T-helper 1 cell treated with Interleukin-12 subunit alpha and Interleukin-12 subunit beta and Interleukin-4 antibody, amounts not matched to agents 30 ng/mL and 1 ng/mL, for 36 hours (primary cell): Measurements from ENCODE around the gene SLC6A2. TPM values are rescaled to one million over a fixed set of nuclear protein-coding genes. Genes with fewer than 3 reads are reported as not detected.

Experiments used
- intact Hi-C: fragments of 100-400 bp; cut with micrococcal nuclease; formaldehyde crosslinking; loops from one replicate; pipeline ENCODE4 v1.15.1; 2024
- total RNA-seq: library from RNA; stranded (reverse); gene quantifications from 2 replicates; pipeline ENCODE4 v1.2.3, GENCODE V29; 2022

SLC6A2 gene
- total RNA-seq, 1 donor from 2014 or later = not detected

DNA sequence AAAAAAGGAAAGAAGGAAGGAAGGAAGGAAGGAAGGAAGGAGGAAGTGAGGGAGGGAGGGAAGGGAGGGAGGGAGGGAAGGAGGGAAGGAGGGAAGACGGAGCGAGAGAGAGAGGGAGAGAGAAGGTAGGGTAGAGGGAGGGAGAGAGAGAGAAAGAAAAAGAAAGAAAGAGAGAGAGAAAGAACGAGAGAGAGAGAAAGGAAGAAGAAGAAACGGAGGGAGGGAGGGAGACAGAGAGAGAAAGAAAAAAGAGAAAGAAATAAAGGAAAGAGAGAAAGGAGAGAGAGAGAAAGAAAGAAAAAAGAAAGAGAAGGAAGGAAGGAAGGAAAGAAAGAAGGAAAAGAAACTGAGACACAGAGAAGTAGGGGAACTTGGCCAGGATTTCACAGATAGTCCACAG, 8.4 kb upstream of the SLC6A2 start:
- intact Hi-C loops = no loop called here

DNA sequence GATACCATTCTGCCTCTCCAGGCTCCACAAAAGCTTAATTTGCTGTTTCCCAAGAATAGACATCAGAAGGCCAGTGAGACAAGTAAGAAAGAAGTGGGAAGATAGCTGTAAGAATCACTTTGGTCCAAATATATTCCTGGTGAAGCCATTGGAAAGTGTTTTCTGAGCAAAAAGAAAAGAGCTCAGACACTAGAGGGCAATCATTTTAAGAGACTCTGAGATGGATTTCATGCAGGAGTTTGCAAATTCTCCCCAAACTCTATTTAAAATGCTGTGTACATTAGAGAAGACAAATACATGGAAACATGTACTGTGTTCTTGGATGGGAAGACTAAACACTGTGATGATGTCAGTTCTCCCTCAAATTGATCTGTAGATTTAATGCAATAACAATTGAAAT, 8.0 kb upstream of the SLC6A2 start:
- intact Hi-C loops = no loop called here

DNA sequence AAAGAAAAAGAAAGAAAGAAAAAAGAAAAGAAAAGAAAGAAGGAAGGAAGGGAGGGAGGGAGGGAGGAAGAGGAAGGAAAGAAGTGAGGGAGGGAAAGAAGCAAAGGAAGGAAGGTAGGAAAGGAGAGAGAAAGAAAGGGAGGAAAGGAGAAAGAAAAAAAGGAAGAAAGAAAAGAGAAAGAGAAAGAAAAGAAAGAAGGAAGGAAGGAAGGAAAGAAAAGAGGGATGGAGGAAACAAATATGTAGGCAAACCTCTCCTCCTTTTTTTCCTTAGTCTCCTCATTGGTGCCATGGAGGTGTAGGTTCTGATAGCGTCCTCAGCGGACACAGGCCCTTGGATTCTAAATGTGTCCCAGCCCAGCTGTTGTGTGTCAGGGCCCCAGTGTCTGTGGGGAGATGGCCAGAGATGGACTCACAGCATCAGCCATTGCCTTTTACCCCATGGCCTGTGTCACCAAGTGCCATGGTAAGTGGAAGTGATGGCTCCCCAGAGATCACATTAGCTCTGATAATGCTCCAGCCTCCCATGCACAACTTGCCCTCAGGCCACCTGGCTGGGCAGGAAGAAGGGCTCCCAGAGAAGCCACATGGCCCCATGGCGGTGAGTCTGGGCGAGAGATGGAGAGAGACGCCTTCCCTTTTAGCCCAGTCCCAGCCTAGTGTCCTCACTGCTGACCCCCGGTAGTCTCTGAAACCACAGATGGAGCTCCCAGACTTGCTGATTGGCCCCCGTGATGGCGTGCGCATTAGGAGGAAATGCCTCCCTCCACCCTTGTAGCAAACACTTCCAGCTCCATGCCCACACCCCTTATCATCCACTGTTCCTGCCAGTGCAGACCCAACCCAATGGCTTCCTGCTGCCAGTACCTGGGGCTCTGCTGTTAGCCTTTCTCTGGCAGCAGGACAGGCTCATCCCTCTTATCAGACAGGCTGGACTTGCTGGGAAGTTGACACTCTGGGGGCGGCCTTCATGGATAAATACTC, 3.7 kb upstream of the SLC6A2 start:
- intact Hi-C loops = no loop called here

DNA sequence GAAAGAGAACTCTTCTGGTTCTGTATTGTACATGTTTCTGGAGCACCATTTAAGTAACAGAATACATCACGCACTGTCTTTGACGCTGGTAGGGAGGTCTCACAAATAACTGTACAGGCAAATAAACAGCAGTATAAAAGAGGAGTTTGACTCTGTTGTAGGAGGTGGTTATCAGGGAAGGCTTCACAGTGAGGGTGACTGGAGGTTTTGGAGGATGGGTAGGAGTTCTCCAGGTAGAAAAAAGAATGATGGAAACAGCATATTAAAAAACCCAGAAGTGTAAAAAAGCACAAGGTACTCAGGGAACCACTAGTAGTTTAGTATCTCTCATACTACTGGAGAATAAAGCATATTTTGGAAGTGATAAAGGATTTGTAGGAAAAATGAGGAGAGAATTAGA, 2.7 kb upstream of the SLC6A2 start:
- intact Hi-C loops = no loop called here

DNA sequence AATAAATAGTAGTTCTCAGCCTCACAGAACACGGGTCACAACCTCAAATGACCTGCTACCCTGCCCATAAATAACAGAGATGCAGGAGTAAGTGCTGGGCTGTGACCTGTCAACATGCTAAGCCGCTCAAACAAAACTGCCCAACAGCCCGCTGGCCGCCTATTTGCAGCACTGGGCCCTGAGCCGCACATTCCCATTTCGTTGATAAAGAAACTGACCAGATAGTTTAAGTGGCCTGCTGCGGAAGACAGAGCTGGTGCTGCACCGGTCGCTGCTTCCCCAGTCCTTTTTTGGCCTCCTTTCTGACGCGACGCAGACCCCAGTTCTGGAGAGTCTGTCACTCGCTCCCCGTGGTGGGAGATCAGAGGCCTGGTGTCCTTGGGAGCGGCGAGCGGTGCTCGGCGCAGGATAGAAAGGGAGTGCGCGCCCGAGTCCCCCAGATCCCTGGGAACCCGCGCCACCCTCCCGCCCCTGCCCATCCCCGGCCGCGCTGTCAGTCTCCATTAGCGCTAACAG, 349 bp upstream of the SLC6A2 start:
- intact Hi-C loops = no loop called here

DNA sequence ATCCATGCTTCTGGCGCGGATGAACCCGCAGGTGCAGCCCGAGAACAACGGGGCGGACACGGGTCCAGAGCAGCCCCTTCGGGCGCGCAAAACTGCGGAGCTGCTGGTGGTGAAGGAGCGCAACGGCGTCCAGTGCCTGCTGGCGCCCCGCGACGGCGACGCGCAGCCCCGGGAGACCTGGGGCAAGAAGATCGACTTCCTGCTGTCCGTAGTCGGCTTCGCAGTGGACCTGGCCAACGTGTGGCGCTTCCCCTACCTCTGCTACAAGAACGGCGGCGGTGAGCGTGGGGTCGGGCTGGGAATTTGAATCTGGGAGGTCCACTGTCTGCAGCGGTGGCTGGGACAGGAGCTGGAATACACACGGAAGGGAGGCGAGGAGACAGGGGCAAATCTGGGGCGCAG, 904 bp downstream of the SLC6A2 start:
- intact Hi-C loops = no loop called here

DNA sequence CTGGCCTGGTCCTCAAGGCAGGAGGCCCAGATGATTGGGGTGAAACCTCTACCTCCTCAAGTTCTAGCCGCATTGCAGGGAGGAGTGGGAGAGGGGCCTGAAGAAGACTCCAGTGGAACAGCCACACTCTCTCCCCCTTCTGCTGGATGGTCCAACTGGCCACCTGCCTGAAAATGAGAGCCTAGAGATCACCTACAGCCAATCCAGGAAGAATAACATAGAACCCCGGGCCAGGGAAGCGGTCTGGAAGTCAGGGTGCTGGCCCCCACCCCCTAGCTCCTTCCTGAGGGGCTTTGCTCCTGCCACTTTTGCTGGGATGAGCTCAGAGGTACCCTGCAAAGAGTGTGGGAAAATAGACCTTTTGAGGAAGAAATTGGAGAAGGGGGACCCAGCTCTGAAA, 1.8 kb downstream of the SLC6A2 start:
- intact Hi-C loops = no loop called here

DNA sequence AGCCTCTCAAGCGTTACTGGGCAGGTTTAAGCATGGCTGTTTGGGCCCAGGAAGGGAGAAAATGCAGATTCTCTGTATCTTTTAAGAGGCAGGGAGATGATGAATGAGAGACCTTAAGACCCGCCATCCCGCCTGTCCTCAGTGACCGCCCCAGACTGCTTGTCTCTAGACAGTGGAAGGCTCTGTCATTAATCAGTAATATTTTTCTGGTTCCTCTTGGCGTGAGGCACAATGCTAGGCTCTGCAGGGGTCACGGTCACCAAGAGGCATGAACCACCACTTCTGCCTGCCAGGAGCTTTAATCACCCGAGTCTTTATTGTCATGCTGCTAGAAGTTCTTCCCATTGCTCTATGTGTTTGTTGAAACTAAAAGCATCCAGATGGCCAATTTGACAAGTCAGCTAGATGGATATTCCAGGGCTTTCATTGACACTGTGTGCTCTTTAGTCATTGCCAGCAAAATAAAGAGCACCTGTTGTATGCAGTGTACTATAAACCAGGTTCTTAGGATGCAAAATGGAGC, 3.2 kb downstream of the SLC6A2 start:
- intact Hi-C loops = no loop called here

DNA sequence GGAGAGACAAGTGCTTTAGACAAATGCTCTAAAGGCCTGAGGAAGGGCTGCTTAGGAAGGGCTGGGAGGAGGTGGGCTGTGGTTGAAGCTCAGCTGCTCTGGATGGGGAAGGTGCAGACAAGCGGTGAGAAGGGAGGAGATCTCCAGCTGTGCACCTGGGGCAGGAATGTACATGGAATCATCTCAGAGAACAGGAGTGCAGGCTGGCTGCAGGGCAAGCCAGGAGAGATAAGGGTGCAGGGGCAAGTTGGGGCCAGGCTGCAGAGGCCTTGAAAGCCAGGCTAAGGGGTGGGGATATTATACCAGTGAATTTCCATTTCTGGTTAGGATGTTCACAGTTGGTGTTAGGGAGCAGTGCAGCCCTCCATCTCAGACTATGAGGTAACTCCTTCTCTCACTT, 4.2 kb downstream of the SLC6A2 start:
- intact Hi-C loops = no loop called here

DNA sequence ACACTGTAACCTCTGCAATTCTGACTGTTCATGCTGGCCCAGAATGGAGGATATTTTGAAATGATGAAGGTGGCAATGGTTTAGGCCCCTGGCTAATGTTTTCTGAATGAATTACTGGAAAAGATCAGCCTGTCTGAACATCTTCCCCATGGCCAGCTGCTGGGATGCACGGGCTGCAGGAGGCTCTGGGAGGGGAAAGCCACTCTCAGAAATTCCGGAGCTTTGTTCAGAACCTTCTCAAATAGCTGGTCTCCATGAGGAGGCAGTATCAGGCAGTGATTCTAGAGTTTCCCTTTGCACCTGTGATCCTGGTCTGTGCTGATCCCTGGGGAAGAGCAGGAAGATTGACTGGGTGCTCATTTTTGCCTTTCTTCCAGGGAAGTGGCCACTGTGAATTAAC, 5.0 kb downstream of the SLC6A2 start:
- intact Hi-C loops = no loop called here

DNA sequence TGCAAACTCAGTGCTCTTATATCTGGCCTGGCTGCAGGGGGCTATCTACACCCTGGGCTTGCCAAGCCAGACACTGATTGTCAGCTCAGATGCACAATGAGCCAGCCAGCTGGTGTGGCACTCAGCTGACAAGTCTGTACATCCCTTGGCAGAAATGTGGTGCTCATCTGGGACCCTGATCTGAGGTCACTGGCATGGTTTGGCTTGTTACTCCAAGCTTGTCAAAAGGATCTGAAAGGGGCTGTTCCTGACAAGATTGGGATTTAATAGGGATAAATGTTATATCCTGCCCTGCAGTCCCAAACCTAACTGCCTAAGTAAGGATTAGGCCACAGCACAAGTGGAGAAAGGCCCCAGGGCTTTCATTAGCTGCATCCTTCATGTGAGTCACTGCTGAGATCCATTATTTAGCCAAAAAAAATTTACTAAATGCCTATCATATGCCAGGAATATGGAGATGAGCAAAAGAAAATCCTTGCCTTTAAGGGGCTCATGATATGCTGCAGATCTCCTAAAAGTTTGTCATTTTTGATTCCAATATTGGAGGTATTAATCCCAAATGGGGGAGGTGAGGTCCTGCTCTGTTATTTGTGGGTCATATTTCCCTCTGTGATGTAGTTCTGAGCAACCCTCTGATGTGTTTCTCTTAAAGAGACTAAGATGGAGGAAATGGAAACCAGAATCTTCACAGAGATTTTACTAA, 6.3 kb downstream of the SLC6A2 start:
- intact Hi-C loops = no loop called here

DNA sequence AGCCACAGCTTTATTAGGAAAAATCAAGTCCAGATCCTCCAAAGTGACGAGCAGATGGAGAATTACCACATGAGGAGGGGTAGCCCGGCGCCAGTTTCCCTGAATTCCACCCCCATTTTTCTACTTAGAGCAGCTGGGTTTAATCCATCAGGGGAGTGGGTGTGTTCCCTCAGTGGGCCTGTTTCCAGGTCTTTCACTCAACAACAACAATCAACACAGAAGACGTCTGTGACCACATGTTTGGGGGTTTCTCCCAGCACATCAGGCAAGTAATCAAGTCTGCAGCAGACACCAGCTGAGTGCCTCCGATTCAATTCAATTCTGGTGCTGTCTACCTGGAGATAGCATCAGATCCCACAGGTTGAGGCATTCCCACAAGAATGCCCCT, 6.8 kb downstream of the SLC6A2 start:
- intact Hi-C loops = no loop called here

DNA sequence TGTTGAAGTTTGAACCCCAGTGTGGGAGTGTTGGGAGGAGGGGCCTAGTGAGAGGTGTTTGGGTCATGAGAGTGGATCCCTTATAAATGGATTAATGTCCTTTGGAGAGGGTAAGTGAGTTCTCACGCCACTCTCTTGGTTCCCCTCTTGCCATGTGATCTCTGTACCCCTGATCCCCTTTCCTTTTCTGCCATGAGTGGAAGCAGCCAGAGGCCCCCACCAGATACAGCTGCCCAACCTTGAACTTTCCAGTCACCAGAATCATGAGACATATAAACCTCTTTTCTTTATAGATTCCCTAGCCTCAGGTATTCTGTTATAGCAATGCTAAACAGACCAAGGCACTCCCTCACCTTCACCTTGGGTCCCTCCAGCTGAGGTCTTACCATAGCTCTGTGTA, 7.4 kb downstream of the SLC6A2 start:
- intact Hi-C loops = no loop called here

DNA sequence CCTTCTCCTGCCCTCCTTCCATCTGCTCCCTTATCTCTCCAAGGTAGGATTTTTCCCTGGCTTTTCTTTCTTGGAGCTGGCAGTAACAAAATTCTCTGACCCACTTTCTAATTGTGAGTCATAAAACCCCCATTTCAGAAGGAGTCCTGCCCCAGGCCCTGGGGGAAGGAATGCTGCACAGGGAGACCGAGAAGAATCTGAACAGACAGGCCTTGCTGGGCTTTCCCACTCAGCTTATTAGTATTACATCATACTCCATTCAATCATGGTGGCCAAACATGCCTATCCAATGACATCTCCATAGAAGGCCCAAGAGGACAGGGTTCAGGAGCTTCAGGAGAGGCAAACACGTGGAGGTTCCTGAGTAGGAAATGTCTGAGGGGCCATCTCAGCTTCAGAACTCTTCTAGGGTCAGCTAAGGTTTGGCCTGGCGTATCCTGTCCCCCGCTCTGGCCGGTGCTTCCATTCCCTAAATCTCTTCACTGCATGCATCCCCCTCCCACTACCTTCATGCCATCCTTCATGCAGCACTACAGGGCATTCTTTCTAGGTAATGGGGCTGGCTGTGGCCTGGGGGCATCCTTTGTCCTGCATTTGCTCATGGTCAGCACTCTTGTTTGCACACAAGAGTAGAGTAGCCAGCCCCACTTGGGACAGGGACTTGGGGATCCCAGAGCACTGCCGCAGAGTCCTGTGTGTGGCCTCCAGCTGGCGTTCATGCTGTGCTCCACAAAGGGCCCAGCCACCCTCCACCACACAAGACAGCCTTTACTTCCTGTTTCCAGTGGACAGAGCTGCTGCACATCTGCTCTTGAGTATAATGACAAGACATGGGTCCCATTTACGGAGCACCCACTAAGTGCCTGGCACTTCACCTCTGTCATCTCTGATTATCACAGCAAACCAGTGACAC, 8.2 kb downstream of the SLC6A2 start:
- intact Hi-C loops = no loop called here

DNA sequence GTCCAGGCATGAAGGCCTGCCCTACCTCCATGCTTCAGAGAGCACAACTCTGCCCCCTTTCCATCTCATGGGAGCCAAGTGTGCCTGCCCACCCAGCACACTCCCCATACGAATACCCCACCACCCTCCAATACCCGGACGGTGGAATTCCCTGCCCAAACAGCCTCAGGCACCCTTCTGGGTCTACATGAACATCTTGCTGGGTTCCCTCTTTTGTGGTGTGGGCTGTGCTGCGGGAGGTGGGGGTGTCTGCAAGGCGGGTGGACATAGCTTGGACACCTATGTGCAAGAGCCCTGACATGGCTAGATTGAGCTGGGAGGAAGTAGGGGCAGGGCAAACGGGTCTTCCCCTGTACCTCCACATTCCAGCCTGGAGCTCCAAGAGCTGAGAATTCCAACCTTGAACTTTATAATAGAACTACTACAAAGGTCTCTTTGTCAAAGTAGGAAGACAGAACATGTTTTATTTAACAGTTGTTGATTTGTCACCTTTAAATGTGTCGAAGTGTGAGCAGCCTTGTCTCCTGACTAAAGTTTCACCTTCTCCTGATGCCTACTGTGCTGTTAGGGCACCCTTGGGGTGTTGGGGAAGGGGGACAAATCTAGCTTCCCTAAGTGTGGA, 9.1 kb downstream of the SLC6A2 start:
- intact Hi-C loops = no loop called here

DNA sequence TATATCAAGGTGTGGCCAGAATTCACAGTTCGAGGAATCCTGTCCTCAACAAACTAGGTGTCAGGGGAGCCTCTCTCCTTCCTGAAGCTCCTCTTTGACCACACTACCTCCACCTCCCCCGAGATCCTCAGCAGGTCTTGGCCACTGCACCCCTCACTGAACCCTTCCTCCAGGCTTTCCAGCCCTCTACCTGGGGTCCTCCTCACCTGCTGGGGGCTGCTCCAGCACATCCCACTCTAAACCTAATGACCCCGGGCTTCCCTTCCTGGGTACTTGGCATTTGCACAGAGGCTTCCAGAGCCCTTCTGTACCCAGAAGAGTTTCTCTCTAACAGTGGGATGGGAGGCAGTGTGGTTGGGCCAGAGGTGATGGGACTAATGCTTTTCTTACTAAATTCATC, 9.7 kb downstream of the SLC6A2 start:
- intact Hi-C loops = no loop called here

DNA sequence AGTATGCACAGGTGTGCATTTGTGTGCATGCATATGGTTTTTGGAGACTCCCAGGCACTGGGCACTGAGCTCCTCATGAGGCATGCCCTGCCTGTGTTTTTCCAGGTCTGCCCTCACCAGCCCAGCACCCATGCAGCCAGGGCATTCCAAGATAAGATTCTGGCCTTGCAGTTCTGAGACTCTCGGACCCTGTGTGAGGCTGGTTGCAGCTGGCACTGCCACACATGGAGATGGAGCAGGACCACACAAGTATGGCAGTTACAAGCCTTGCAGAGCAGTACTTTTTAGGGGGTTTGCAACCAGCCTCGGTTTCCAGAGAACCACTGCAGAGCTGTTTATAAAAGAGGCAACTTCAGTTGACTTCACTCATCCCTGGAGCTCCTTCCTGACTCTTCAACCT, 10.2 kb downstream of the SLC6A2 start:
- intact Hi-C loops = no loop called here

DNA sequence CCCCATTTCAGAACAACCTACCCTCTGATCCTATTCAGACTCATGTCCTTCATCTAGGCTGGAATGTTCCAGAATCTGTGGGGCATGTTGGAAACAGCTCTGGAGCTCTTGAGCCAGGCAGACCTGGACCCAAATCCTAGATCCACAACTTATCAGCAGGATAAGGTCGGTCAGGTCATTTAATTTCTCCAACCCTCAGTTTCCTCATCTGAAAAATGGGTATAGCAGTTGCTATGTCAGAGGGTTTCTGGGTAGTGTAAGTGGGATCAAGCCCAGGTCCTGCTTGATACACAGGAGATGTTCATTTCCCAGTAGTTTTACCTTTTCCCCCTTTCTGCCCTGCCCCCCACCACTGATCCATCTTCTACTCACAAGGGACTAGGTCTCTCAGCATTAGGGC, 12.0 kb downstream of the SLC6A2 start:
- intact Hi-C loops = no loop called here

DNA sequence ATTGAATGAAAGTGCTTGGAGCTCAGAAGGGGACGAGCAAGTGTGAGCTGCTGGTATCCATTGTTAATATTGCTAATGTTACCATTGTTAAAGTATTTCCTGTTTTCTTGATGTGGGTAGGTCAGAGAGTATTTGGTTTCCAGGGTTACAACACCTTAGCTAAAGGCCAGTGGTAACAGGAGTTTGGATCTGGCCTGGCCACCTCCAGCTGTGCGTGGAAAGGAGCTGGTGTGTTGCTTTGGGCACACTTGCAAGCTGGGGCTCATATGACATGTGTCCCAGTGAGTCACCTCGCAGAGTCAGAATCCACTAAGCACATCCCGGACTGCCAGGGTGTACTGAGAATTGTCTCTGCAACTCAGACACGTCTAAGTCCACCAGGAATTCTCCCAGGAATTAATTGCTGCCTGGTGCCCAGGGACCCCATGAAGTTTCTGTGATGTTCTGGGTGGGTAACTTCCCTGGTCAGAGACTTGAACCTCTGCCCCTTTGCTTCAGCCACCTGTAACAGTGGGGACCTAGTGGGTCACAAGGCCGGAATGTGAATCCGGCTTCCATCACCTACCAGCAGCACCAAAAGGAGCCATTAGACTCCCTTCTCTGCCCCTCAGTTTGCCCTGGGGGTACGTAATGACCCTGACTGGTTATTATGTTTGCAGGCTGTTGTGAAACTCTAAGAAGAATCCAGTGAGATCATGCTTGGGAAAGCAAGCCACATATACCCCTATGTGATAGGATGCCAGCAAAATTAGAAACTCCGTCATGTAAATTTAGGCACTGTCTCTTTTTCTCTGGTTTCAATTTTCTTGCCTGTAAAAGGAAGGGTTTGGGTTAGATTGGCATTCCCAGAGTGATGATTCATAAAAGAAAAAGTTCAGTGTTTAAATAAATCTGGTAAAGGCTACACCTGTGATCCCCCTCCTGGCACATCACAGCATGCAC, 12.8 kb downstream of the SLC6A2 start:
- intact Hi-C loops = no loop called here
